ENCODE results near the gene EFHD1. TPM values are rescaled to one million over a fixed set of nuclear protein-coding genes. Genes with fewer than 3 reads are reported as not detected.

The EFHD1 gene
- not detected in 2 replicates for total RNA-seq

GRCh38 chr2:232633413-232634205 is at the start of gene EFHD1:
TSS of gene EFHD1 (plus strand) at chr2:232633604. CDS start at chr2:232633705, 101 bp downstream.

GRCh38 chr2:232697059-232697806 is 63.8 kb downstream of the EFHD1 start, which contains the start of gene GIGYF2:
TSS of gene GIGYF2 (plus strand) at chr2:232697331. CDS start at chr2:232735198, 37,867 bp downstream.

Other genes with a start within 250 kb of the EFHD1 start
- not detected in 2 replicates for gene ALPG, start 226.8 kb upstream of the EFHD1 start, total RNA-seq
- gene ALPI, start 177.5 kb upstream of the EFHD1 start, total RNA-seq = not detected in 2 replicates
- not detected in 2 replicates for gene ECEL1, start 145.8 kb upstream of the EFHD1 start, total RNA-seq
- not detected in 2 replicates for gene PRSS56, start 113.2 kb upstream of the EFHD1 start, total RNA-seq
- not detected in 2 replicates for gene CHRND, start 107.4 kb upstream of the EFHD1 start, total RNA-seq
- gene CHRNG, start 93.9 kb upstream of the EFHD1 start, total RNA-seq = not detected in 2 replicates
- 1.8 and 2.0 TPM in 2 replicates for gene TIGD1, start 83.0 kb upstream of the EFHD1 start, total RNA-seq
- gene EIF4E2, start 82.9 kb upstream of the EFHD1 start, total RNA-seq = 69.5 and 90.0 TPM in 2 replicates
- gene GIGYF2, start 63.7 kb downstream of the EFHD1 start, total RNA-seq = 28.0 and 36.6 TPM in 2 replicates
- gene KCNJ13, start 143.0 kb downstream of the EFHD1 start, total RNA-seq = not detected in 2 replicates
- under 0.01 and 0.18 TPM in 2 replicates for gene SNORC, start 236.7 kb downstream of the EFHD1 start, total RNA-seq

Measured in myometrial cell (primary cell).